WTC11 (cell line): ENCODE results near the gene COL4A1. TPM values are rescaled to one million over a fixed set of nuclear protein-coding genes. Genes with fewer than 3 reads are reported as not detected.

Source experiments
- ATAC-seq: fragments of 200-7000 bp; cut with Tn5 transposase; 2 replicates; pipeline ENCODE4 v1.10.0; 2021; ENCODE audit warnings: mild to moderate bottlenecking, moderate library complexity
- CTCF ChIA-PET: fragments of 300-600 bp; sonication (Branson Sonifier 250); formaldehyde crosslinking; loops from one replicate; lab custom pipeline; 2021; ENCODE audit warnings: antibody characterized with exemption; lab: Charles Lee
- POLR2A ChIA-PET: fragments of 350-600 bp; sonication (Branson Sonifier 250); formaldehyde crosslinking; loops from one replicate; lab custom pipeline; 2021; ENCODE audit warnings: antibody characterized with exemption; lab: Charles Lee
- DNase-seq: peaks from one replicate; pipeline ENCODE4 v3.0.0; 2021; ENCODE audit warnings: low spot score
- H3K27ac Mint-ChIP-seq: 2 replicates; pipeline ENCODE4 v1.8.0; 2021; ENCODE audit warnings: mixed read lengths
- H3K27me3 Mint-ChIP-seq: 2 replicates; pipeline ENCODE4 v1.8.0; 2021; ENCODE audit warnings: low read depth, mild to moderate bottlenecking, moderate library complexity, mixed read lengths
- H3K36me3 Mint-ChIP-seq: 2 replicates; pipeline ENCODE4 v1.8.0; 2021; ENCODE audit warnings: mixed read lengths
- H3K4me1 Mint-ChIP-seq: 2 replicates; pipeline ENCODE4 v1.8.0; 2022; ENCODE audit warnings: mixed read lengths
- H3K4me3 Mint-ChIP-seq: 2 replicates; pipeline ENCODE4 v1.8.0; 2021; ENCODE audit warnings: mild to moderate bottlenecking, moderate library complexity, mixed read lengths
- H3K9me3 Mint-ChIP-seq: 2 replicates; pipeline ENCODE4 v1.8.0; 2021; ENCODE audit warnings: mixed read lengths
- AR ChIP-seq: fragments of 250-450 bp; sonication (Bioruptor Pico); IDR thresholded peaks from 2 replicates; pipeline ENCODE4 v1.9.0; 2021; ENCODE audit warnings: mild to moderate bottlenecking
- ARID4B ChIP-seq: sonication (generic); formaldehyde crosslinking; IDR thresholded peaks from 2 replicates; pipeline ENCODE4 v1.8.0; 2023; ENCODE audit warnings: missing genetic modification reagents, mild to moderate bottlenecking, borderline replicate concordance
- FOXP1 ChIP-seq: sonication (generic); formaldehyde crosslinking; IDR thresholded peaks from 2 replicates; pipeline ENCODE4 v1.8.0; 2022; ENCODE audit warnings: missing genetic modification reagents, mild to moderate bottlenecking, moderate library complexity, borderline replicate concordance
- TEAD4 ChIP-seq: sonication (generic); formaldehyde crosslinking; IDR thresholded peaks from 2 replicates; pipeline ENCODE4 v1.8.0; 2022; ENCODE audit warnings: mild to moderate bottlenecking, missing genetic modification reagents
- ZNF263 ChIP-seq: sonication (generic); formaldehyde crosslinking; IDR thresholded peaks from 2 replicates; pipeline ENCODE4 v1.8.1; 2022; ENCODE audit warnings: low read depth, mild to moderate bottlenecking, moderate library complexity, missing genetic modification reagents
- ZNF671 ChIP-seq: fragments of 250-450 bp; sonication (Bioruptor Pico); IDR thresholded peaks from 2 replicates; pipeline ENCODE4 v1.8.0; 2021; ENCODE audit warnings: mild to moderate bottlenecking
- total RNA-seq: library from RNA; stranded (reverse); gene quantifications from 3 replicates; pipeline ENCODE4 v1.2.3, GENCODE V29; 2021
- TF ChIP-seq, protein P1 (sequence below): sonication (generic); formaldehyde crosslinking; IDR thresholded peaks from 2 replicates; pipeline ENCODE4 v1.8.0; 2023; ENCODE audit warnings: missing genetic modification reagents
- TF ChIP-seq, protein P2 (sequence below): fragments of 200-600 bp; IDR thresholded peaks from 2 replicates; pipeline ENCODE4 v1.8.0; 2022; ENCODE audit warnings: antibody characterized with exemption
- TF ChIP-seq, protein P3 (sequence below): sonication (generic); formaldehyde crosslinking; IDR thresholded peaks from 2 replicates; pipeline ENCODE4 v1.8.1; 2022; ENCODE audit warnings: mild to moderate bottlenecking, moderate library complexity, missing genetic modification reagents

COL4A1 gene
- total RNA-seq, 1 experiment from 2014 or later = 89.6 TPM

DNA sequence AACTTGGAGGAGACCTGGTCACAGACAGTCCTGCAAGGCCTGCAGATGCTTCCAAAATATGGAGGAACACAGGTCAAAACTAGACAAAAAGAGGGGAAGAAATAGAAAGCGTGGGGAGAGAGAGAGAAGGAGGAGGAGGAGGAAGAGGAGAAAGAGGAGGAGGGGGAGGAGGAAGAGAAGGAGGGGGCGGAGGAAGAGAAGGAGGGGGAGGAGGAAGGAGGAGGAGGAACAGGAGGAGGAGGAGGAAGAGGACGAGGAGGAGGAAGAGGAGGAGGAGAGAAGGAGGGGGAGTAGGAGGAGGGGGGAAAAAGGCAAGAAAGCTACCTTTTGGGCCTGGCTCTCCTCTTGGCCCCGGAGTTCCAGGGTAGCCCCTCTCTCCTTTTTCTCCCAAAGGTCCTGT is 105.8 kb downstream of the COL4A1 start:
- no peaks in the 10 kb centered on the region for H3K27me3 Mint-ChIP-seq

GRCh38 chr13:110200276-110200870 is 106.6 kb downstream of the COL4A1 start:
- POLR2A ChIA-PET = no interaction called here
- no peaks in the 10 kb centered on the region for H3K4me1 Mint-ChIP-seq
- H3K36me3 Mint-ChIP-seq = peaks cover 4% of the 10 kb centered on the region
- DNase-seq (no peak), ATAC-seq (no peak)
- H3K4me3 Mint-ChIP-seq = no peak overlapping the region
- TF ChIP-seq FOXP1 = no peak
- TF ChIP-seq, protein P1, sequence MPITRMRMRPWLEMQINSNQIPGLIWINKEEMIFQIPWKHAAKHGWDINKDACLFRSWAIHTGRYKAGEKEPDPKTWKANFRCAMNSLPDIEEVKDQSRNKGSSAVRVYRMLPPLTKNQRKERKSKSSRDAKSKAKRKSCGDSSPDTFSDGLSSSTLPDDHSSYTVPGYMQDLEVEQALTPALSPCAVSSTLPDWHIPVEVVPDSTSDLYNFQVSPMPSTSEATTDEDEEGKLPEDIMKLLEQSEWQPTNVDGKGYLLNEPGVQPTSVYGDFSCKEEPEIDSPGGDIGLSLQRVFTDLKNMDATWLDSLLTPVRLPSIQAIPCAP (CRISPR knock-in tag) = no peak
- no peak for TF ChIP-seq ARID4B (CRISPR knock-in tag)
- TF ChIP-seq, protein P2, sequence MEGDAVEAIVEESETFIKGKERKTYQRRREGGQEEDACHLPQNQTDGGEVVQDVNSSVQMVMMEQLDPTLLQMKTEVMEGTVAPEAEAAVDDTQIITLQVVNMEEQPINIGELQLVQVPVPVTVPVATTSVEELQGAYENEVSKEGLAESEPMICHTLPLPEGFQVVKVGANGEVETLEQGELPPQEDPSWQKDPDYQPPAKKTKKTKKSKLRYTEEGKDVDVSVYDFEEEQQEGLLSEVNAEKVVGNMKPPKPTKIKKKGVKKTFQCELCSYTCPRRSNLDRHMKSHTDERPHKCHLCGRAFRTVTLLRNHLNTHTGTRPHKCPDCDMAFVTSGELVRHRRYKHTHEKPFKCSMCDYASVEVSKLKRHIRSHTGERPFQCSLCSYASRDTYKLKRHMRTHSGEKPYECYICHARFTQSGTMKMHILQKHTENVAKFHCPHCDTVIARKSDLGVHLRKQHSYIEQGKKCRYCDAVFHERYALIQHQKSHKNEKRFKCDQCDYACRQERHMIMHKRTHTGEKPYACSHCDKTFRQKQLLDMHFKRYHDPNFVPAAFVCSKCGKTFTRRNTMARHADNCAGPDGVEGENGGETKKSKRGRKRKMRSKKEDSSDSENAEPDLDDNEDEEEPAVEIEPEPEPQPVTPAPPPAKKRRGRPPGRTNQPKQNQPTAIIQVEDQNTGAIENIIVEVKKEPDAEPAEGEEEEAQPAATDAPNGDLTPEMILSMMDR = no peak
- TF ChIP-seq AR (CRISPR knock-in tag) = no peak
- TF ChIP-seq TEAD4 (CRISPR knock-in tag) = no peak
- peak overlapping the region; percentile 50 for H3K27ac Mint-ChIP-seq
- H3K27me3 Mint-ChIP-seq = no peaks in the 10 kb centered on the region
- CTCF ChIA-PET = no interaction called here
- H3K9me3 Mint-ChIP-seq = no peaks in the 10 kb centered on the region

More for the DNA sequence above, 105.8 kb downstream of the COL4A1 start:
- CTCF ChIA-PET = no interaction called here
- TF ChIP-seq ZNF263 (CRISPR knock-in tag) = 0 out of 2 replicates have a peak, but pooled peaks have one; percentile 37
- TF ChIP-seq, protein P3, sequence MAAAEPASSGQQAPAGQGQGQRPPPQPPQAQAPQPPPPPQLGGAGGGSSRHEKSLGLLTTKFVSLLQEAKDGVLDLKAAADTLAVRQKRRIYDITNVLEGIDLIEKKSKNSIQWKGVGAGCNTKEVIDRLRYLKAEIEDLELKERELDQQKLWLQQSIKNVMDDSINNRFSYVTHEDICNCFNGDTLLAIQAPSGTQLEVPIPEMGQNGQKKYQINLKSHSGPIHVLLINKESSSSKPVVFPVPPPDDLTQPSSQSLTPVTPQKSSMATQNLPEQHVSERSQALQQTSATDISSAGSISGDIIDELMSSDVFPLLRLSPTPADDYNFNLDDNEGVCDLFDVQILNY (CRISPR knock-in tag) = no peak
- H3K27ac Mint-ChIP-seq = no peak overlapping the region
- H3K4me1 Mint-ChIP-seq = no peaks in the 10 kb centered on the region
- DNase-seq = no peak
- no peak for ATAC-seq
- POLR2A ChIA-PET = no interaction called here
- no peak overlapping the region for H3K4me3 Mint-ChIP-seq
- H3K9me3 Mint-ChIP-seq = no peaks in the 10 kb centered on the region
- peaks cover 4% of the 10 kb centered on the region; the same call in 1 of the 2 replicates for H3K36me3 Mint-ChIP-seq

GRCh38 chr13:110199046-110199831 is 107.7 kb downstream of the COL4A1 start:
- peaks cover 4% of the 10 kb centered on the region for H3K36me3 Mint-ChIP-seq

More at GRCh38 chr13:110199046-110199831, 107.7 kb downstream of the COL4A1 start:
- POLR2A ChIA-PET = no interaction called here
- CTCF ChIA-PET = no interaction called here
- H3K4me1 Mint-ChIP-seq = no peaks in the 10 kb centered on the region
- peak overlapping the region; percentile 44; the same call in 1 of the 2 replicates for H3K27ac Mint-ChIP-seq
- no peak for TF ChIP-seq ZNF671 (CRISPR knock-in tag)
- no peak for ATAC-seq
- DNase-seq = no peak
- no peak overlapping the region for H3K4me3 Mint-ChIP-seq
- H3K27me3 Mint-ChIP-seq = no peaks in the 10 kb centered on the region
- H3K9me3 Mint-ChIP-seq = no peaks in the 10 kb centered on the region
